ENCODE results near the gene TMEM26.

TMEM26 gene

DNA sequence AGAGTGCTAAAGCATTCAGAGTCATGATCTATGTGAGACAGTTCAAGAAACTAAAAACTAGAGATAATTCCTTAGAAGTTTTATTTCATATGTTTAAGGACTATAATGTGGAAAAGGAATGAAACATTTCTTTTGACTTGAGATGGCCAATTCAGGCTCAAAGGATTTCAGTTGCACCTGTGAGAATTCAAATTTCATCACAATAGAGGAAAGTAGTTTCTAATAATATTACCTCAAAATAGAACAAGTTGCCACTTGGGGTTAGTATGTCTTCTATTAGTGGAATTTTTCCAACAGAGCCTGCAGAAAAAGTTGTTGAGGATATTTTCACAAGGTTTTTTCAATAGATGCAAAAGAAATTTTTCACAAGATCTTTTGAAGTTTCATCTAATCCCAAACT is 37.4 kb downstream of the TMEM26 start:
- TF ChIP-seq, protein P1, sequence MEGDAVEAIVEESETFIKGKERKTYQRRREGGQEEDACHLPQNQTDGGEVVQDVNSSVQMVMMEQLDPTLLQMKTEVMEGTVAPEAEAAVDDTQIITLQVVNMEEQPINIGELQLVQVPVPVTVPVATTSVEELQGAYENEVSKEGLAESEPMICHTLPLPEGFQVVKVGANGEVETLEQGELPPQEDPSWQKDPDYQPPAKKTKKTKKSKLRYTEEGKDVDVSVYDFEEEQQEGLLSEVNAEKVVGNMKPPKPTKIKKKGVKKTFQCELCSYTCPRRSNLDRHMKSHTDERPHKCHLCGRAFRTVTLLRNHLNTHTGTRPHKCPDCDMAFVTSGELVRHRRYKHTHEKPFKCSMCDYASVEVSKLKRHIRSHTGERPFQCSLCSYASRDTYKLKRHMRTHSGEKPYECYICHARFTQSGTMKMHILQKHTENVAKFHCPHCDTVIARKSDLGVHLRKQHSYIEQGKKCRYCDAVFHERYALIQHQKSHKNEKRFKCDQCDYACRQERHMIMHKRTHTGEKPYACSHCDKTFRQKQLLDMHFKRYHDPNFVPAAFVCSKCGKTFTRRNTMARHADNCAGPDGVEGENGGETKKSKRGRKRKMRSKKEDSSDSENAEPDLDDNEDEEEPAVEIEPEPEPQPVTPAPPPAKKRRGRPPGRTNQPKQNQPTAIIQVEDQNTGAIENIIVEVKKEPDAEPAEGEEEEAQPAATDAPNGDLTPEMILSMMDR (IDR thresholded peaks at IDR 0.05; ENCODE audit: insufficient read depth, missing control alignments) = no peak
- DNase-seq (ENCODE audit: insufficient read length, low spot score) (no peak), FAIRE-seq (no peak)

DNA sequence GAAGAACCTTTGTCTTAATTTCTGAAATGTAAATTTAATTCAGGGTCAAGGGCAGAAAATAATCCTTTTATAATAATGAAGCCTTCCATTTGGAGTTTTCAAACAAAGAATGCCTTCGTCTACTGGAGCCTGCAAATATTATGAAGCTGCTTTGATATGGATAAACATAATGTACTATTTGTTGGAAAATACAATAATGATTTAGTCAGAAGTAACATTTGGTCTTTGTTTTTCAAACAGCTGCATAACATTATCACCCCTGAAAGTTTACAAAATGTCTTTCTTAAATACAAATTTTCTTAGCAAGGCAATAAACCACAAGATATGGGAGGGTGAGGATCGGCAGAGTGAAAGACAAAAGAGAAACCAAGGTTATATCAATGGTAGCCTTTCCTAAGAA is 41.5 kb downstream of the TMEM26 start:
- FAIRE-seq (no peak), DNase-seq (ENCODE audit: insufficient read length, low spot score) (no peak)
- TF ChIP-seq, protein P1 (IDR thresholded peaks at IDR 0.05; ENCODE audit: insufficient read depth, missing control alignments) = no peak

DNA sequence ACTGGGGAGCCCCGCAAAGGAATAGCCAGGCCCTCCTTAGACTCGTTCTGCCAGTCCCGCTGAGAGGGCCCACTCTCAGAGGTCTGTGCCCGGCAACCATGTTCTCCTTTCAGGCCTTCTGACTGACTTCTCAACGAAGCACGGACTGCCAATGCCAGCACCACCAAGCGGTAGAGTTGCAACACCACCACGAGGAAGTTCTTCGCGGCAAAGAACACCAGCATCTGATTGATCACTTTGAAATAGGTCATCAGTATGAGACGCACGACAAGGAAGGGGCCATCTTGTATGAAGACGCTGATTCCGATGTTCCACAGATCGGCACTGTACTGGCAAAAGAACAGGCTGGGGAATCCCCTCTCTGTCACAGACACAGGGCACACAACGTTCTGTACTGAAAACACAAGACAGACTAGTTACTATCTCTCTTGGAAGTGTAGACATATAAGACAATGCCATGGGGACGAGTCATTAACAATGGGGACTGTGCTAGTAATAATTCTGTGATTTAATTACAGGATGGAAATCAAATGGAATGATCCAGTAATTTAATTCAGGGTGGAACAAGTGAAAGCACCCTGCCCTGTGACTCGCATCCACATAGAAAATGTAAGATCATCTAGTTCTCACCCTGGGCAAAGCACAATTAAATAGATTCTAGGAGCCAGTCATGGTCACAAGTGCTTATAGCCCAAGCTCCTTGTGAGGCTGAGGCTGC is 42.7 kb downstream of the TMEM26 start:
- FAIRE-seq (no peak), DNase-seq (ENCODE audit: insufficient read length, low spot score) (no peak)
- TF ChIP-seq, protein P1 (IDR thresholded peaks at IDR 0.05; ENCODE audit: insufficient read depth, missing control alignments) = no peak

DNA sequence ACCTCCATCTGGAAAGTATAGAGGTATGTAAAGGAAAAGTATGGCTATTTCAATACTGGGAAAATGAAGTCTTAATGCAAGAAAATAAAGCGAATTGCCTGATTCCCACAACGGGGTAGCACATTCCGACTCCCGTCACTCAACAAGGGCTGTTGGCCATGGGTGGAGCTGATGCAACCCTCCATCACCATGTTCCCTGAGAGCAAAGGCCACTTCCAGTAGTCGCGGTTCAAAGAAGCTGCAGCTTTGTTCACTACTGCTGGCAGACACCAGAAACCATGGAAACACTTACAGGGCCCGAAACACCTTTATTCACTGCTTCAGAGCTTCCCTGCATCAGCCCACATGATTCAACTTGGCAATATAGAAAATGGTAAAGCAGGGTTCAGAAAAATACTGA is 44.0 kb downstream of the TMEM26 start:
- TF ChIP-seq, protein P1 (IDR thresholded peaks at IDR 0.05; ENCODE audit: insufficient read depth, missing control alignments) = no peak
- no peak for DNase-seq (ENCODE audit: insufficient read length, low spot score)
- FAIRE-seq = no peak

DNA sequence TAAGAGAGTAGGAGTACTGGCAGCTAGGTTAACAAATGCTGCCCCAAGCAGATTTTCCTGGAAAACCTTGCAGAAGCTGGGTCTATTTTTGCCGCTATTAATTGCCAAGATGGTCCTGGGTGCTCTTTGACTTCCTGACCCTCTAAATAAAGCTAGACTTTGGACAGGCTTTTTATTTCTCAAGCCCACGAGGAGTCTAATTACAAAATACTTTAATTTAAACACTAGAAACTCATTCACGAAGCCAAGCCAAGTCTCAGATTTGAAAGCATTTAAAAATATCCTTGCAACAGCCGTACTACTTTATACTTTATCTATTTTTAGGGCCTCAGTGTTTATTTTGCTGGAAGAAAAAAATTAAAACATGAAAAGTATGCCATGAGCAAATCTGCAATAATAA is 45.1 kb downstream of the TMEM26 start:
- no peak for FAIRE-seq
- TF ChIP-seq, protein P1 (IDR thresholded peaks at IDR 0.05; ENCODE audit: insufficient read depth, missing control alignments) = no peak
- DNase-seq (ENCODE audit: insufficient read length, low spot score) = no peak

DNA sequence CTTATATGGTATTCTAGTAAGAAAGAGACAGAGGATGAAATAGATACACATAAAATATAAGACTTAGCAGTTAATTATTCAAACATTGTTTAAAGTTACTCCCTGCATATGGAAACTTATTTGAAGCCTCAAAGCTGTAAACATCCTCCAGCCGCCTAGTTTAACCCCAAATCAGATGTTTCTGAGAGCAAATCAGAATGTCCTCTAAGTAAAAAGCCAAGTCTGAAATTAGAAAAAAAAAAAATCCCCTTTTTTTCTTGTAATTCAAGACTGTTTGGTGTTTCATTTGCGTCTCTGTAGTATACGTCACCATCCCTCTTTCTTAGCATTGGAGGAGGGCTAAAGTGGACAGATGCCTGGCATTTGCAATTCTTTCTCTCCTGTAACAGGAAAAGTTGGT is 46.4 kb downstream of the TMEM26 start:
- TF ChIP-seq, protein P1 (IDR thresholded peaks at IDR 0.05; ENCODE audit: insufficient read depth, missing control alignments) = no peak
- no peak for DNase-seq (ENCODE audit: insufficient read length, low spot score)
- no peak for FAIRE-seq

DNA sequence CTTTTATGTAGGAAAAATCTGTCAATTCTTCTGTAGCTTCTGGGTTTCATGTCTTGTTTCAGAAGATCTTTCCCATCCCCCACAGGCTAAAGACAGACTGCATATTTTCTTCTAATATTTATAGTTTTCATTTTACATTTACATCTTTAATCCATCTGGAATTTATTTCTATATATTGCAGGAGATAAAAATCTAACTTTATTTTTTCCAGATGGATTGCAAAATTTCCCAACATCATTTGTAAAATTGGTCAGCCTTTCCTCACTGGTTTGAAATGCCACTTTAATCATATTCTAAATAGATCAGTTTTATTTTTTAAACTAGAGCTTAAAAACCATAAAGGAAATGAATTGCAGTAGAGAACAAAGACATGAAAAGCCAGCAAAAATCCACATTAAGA is 46.9 kb downstream of the TMEM26 start:
- DNase-seq (ENCODE audit: insufficient read length, low spot score) (no peak), FAIRE-seq (no peak)
- TF ChIP-seq, protein P1 (IDR thresholded peaks at IDR 0.05; ENCODE audit: insufficient read depth, missing control alignments) = no peak

Measured in D721Med (cell line).